GM18499 (cell line): Measurements from ENCODE around the gene NAT8.
"Not testable (repeated sequence)": the region's sequence is repeated elsewhere in the genome, so short reads cannot be mapped to it uniquely, and the experiment has no call there.

Experiments used
- ATAC-seq: cut with Tn5 transposase; IDR thresholded peaks from one replicate; pipeline ENCODE4 v1.9.1; 2021; ENCODE audit warnings: moderate number of reproducible peaks; ENCODE audit not compliant: insufficient read depth, unreplicated experiment

The NAT8 gene, protein sequence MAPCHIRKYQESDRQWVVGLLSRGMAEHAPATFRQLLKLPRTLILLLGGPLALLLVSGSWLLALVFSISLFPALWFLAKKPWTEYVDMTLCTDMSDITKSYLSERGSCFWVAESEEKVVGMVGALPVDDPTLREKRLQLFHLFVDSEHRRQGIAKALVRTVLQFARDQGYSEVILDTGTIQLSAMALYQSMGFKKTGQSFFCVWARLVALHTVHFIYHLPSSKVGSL

DNA sequence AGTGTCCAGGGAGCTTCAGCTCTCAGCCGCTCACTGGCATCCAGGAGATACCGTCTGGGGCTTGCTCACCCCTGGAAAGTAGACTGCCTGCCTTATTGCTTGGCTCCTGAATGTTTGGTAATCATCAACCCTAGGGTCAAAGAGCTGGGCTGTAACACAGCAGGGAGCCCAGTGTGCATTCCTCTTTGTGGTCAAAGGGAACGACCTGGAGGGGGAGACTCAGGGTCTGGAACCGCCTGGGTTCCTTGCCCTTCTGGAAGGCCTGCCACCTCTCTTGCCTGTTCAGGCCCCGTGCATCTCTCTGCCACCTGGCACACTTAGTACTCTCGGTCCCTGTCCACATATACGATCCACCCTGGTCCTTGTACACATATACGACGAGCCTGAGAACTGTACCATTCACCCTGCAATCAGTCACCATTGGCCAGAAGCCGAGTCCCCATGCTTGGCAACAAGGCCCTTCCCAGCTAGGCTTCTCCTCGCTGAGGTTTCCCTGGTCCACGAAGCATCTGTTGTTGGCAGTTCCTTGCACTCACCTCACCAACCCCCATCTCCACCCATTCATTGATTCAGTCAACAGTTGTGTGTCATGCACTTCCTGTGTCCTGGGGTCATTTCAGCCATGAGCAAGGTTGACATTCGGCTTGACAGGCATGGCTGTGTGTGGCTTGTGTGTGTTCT, at the start of gene NAT8:
Gene NAT8 (minus strand): TSS at position 85 of the 681 bp plus-strand sequence. CDS start 794 bp downstream, outside the sequence.
- ATAC-seq = no peak

GRCh38 chr2:73690372-73691088, 48.3 kb upstream of the NAT8 start:
- ATAC-seq = not testable (repeated sequence)

DNA sequence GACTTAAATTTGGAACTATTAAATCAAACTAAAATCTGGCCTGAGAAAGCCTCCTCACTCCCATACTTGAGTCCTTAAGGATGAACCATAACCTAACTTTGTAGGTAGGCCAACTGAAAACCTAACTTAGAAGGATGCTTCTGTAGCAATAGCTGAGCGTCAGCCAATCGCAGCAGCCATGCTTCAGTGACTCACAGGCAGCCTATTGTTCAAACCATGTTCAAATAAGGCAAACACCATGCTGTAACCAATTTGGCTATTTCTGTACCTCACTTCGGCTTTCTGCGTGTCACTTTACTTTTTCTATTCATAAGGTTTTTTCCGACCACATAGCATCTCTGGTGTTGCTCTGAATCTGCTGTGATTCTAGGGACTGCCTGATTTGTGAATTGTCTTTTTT, 46.3 kb upstream of the NAT8 start:
- not testable (repeated sequence) for ATAC-seq

DNA sequence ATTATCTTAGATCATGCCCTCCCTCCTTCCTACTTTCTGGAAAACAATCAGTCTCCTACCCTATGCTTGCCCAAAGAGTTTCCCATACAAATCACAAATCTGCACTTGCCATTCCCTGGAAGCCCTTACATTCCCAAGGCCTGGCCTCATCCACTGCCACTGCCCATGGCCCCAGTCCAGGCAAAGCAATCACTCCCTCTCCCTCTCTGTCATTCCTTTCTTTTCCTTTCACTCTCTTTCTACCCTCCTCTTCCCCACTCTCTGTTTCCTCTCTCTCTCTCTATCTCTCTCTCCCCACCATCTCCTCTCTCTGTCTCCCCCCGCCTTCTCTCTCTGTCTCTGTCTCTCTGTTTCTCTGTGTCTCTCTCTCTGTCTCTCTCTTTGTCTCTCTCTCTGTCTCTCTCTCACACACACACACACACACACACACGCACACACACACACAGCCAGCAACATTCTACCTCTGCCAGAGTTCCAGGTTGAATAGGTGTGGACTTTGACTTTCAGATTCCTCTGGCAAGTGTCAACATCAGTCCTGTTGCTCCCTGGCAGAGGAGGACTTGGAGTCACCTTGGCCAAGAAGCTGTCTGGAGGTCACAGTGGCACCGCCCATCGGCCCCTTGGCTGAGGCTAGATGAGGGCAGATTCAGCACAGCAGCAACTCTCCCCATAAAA, 43.7 kb upstream of the NAT8 start:
- no peak for ATAC-seq

- not testable (repeated sequence) for ATAC-seq
Measured at GRCh38 chr2:73684905-73685304, 42.7 kb upstream of the NAT8 start.

GRCh38 chr2:73684325-73684724, 42.1 kb upstream of the NAT8 start:
- ATAC-seq = not testable (repeated sequence)

DNA sequence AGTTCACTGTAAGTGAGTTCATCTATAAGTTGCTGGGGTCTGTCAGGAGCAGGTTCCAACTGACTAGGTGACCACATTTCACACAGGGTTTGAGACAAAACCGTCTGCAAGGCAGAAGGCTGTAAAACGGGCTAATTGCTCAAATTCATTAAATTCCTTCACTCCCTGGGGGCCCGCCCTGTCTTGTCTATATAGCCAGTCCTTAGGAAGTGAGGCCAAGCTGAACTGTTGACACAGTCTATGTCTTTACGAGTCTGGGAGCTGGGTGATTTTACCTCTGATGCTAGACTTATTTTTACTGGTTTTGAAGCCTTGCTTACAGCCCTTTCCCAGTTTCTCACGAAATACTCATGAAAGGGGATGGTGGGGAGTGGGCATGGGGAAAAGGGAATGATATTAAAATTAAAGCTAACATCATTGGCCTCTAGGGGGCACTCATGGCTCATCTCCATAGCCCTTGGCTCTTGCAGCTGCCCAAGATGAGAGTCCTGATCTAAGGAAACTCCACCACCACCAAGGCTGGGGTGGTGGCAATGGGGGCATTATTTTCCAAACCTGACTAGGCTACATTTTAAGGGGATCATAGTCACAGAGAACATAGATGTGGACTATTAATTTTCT, 37.8 kb upstream of the NAT8 start:
- ATAC-seq = not testable (repeated sequence)

- not testable (repeated sequence) for ATAC-seq
Measured at GRCh38 chr2:73679237-73679636, 37.0 kb upstream of the NAT8 start.

DNA sequence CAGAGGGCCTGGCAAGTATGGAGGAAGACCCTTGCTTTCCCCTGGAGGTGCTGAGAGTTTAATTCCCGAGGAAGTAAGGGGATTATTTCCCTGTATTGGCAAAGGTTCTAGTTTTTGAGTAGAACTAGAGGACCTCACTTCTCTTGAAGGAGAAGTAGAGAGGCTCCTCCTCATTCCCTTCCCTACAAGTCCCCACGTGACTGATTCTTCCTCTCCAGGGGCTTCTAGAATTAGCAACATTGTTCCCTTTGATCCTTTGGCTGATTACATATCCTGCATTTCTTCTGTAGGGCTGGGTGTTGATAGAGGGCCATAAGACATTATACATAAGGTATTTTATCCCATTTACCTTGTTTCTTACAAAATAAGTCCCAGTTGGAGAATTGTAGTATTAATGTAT, 35.8 kb upstream of the NAT8 start:
- ATAC-seq = not testable (repeated sequence)

DNA sequence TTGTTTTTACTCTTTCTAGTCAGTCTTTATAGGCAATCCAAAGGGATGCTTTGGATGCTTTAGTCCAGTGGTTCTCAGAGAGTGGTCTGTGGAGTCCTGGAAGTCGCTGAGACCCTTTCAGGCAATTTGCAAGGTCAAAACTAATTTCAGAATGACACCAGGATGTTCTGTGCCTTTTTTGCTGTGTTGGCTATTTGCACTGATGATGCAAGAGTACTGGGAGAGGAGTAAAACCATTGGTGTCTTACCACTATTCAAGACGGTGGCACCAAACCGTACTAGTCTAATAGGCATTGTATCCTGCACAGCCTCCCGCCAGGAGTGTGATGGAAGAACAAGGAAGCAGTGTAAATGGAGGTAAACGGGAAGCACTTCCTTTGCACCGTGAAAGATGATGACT, 34.0 kb upstream of the NAT8 start:
- not testable (repeated sequence) for ATAC-seq

- not testable (repeated sequence) for ATAC-seq
Measured at GRCh38 chr2:73674696-73675157, 32.5 kb upstream of the NAT8 start.

GRCh38 chr2:73669976-73670375, 27.8 kb upstream of the NAT8 start:
- not testable (repeated sequence) for ATAC-seq

DNA sequence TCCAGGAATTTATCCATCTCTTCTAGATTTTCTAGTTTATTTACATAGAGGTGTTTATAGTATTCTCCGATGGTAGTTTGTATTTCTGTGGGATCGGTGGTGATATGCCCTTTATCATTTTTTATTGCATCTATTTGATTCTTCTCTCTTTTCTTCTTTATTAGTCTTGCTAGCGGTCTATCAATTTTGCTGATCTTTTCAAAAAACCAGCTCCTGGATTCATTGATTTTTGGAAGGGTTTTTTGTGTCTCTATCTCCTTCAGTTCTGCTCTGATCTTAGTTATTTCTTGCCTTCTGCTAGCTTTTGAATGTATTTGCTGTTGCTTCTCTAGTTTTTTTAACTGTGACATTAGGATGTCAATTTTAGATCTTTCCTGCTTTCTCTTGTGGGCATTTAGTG, 25.0 kb upstream of the NAT8 start:
- not testable (repeated sequence) for ATAC-seq

DNA sequence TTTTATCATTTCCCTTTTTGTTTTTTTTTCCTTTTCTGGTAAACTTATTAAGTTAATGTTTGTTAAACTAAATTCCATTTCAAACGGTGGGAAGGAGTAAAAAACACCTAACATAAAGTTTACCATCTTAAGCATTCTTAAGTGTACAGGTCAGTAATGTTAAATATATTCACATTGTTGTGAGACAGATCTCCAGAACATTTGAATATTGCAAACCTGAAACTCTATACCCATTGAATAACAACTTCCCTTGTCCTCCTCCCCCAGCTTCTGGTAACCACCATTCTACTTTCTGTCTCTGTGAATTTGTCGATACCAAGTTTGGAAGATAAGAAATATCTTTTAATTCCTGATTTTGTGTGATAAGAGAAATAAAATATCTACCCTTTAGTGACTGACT, 12.0 kb upstream of the NAT8 start:
- no peak for ATAC-seq

GRCh38 chr2:73652348-73652747, 10.1 kb upstream of the NAT8 start:
- no peak for ATAC-seq

DNA sequence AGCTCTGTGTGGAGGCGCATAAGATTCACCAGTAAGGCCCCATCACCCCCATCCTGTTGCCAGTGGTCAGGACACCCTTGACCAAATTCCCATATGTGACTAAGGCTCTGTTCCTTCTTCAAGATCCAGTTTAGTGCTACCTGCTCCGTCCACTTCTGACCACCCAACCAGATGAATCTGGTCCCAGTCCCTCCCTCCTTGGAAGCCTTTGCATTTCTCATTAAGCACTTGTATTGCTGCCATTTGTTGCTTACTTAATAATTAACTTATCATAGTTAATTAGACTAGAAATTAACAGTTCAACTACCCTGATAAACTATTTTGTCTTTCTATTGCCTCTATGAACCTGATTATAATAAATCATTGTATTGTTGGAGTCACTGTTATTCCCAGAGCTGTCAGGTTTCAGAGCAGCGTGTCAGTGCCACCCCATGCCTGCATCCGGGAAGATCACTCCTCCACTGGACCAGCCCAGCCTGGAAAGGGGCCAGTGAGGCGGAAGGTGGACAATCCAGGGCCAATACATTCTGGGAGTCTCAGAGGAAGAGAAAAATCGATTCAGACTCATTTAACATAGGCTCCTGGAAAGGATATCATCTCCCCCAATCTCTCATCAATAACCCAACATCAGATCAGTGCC, 9.5 kb upstream of the NAT8 start:
- no peak for ATAC-seq

DNA sequence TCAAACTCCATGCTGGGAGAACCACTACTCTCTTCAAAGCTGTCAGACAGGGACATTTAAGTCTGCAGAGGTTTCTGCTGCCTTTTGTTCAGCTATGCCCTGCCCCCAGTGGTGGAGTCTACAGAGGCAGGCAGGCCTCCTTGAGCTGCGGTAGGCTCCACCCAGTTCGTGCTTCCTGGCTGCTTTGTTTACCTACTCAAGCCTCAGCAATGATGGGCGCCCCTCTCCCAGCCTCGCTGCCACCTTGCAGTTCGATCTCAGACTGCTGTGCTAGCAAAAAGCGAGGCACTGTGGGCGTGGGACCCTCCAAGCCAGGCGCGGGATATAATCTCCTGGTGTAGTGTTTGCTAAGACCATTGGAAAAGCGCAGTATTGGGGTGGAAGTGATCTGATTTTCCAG, 5.5 kb upstream of the NAT8 start:
- not testable (repeated sequence) for ATAC-seq

DNA sequence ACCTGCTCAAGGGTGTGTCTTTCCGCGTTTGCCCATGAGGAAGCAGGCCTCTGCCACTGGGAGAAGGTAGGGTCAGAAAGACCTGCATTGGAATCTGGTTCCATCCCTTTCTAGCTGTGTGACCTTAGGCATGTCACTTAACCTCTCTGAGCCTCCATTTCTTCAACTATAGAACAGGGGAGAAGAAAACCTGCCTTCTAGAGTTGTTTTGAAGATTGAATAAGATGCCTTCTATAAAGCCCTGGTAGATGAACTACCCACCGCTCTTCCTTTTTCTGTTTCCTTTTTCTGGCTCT, 507 bp downstream of the NAT8 start:
- no peak for ATAC-seq

DNA sequence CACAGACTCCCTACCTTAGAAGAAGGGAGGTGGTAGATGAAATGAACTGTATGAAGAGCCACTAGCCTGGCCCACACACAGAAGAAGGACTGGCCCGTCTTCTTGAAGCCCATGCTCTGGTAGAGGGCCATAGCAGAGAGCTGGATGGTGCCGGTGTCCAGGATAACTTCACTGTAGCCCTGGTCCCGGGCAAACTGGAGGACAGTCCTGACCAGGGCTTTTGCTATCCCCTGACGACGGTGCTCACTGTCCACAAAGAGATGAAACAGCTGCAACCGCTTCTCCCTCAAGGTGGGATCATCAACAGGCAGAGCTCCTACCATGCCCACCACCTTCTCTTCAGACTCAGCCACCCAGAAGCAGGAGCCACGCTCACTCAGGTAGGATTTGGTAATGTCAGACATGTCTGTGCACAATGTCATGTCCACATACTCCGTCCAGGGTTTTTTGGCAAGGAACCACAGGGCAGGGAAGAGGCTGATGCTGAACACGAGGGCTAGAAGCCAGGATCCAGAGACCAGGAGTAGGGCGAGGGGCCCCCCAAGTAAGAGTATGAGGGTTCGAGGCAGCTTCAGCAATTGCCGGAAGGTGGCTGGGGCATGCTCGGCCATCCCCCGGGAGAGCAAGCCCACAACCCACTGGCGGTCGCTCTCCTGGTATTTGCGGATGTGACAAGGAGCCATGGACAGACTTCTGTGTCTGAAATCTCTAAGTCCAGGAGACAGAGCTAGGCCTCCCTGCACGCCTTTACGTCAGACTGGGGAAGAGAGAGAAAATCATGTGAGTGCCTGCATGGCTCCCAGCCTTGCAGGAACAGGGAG, 1.1 kb downstream of the NAT8 start:
- ATAC-seq = no peak
